Mesothelial cell of epicardium (in vitro differentiated cells): Measurements from ENCODE around the gene ASPRV1. TPM values are rescaled to one million over a fixed set of nuclear protein-coding genes. Genes with fewer than 3 reads are reported as not detected.

Experiments used
- DNase-seq, 2 experiments: peaks; one replicate each; pipeline ENCODE4 v3.0.0; 2021; ENCODE audit warnings: low spot score in 2 of 2; ENCODE audit not compliant: unreplicated experiment in 2 of 2
- H3K27ac Mint-ChIP-seq: 2 replicates; pipeline ENCODE4 v1.8.0; 2021; ENCODE audit warnings: mixed read lengths
- H3K27me3 Mint-ChIP-seq: 2 replicates; pipeline ENCODE4 v1.8.0; 2021; ENCODE audit warnings: low read depth, mixed read lengths
- H3K36me3 Mint-ChIP-seq: 2 replicates; pipeline ENCODE4 v1.8.0; 2021; ENCODE audit warnings: mixed read lengths
- H3K4me1 Mint-ChIP-seq: 2 replicates; pipeline ENCODE4 v1.8.0; 2021; ENCODE audit warnings: mixed read lengths
- H3K4me3 Mint-ChIP-seq: 2 replicates; pipeline ENCODE4 v1.8.0; 2021; ENCODE audit warnings: mild to moderate bottlenecking, moderate library complexity, mixed read lengths
- H3K9me3 Mint-ChIP-seq: 2 replicates; pipeline ENCODE4 v1.8.0; 2021; ENCODE audit warnings: mixed read lengths
- CTCF ChIP-seq: fragments of 200-600 bp; sonication (generic); IDR thresholded peaks from one replicate; pipeline ENCODE4 v1.5.0; 2021; ENCODE audit warnings: antibody characterized with exemption; ENCODE audit not compliant: unreplicated experiment
- total RNA-seq: library from RNA; stranded (reverse); gene quantifications from 3 replicates; pipeline ENCODE4 v1.2.1, GENCODE V29; 2021

Gene ASPRV1
- total RNA-seq, 1 donor from 2014 or later, result 3.6 TPM

- H3K27me3 Mint-ChIP-seq, result no peaks in the 10 kb centered on the region
- H3K27ac Mint-ChIP-seq, result no peak overlapping the region
- TF ChIP-seq CTCF, result no peak
- no peak for DNase-seq
- H3K4me3 Mint-ChIP-seq, result no peak overlapping the region
- H3K9me3 Mint-ChIP-seq, result no peaks in the 10 kb centered on the region
- H3K36me3 Mint-ChIP-seq, result peaks cover 26% of the 10 kb centered on the region
- H3K4me1 Mint-ChIP-seq, result peaks cover 2% of the 10 kb centered on the region
Observed at GRCh38 chr2:69993048-69993565, 31.7 kb upstream of the ASPRV1 start.

DNA sequence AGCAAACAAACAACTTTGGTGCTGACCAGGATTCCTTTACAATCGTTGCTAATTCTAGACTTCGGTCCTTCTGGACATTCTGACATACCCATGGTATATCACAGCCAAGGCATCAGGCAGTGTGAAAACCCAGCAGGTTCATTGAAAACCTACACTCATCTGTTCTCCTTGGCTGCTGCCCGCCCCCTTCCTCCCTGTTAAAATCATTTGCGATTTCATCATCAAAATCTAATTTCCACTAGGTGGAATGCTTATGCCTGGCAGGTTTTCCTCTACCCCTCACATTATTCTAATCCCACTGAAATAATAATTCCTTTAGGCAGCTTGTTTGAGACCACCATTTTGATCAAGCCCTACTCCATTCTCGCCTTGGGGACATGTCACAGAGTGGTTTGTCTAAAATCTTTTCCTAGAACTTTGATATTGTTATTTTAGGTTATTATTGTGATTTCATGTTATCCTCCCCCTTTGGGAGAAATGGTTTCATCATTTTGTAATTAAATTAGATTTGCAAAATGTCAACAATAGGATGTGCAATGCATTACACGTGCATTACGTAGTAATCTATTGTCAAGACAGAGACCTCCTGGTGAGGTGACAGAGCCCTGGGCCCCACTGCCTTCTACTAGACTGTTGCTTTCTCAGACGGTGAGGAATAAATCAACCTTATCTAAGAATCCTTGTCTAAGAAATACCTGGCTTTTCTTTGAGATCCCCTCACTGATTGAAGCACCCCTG is 31.0 kb upstream of the ASPRV1 start:
- H3K36me3 Mint-ChIP-seq, result peaks cover 26% of the 10 kb centered on the region
- no peaks in the 10 kb centered on the region for H3K9me3 Mint-ChIP-seq
- H3K4me1 Mint-ChIP-seq, result peaks cover 2% of the 10 kb centered on the region
- H3K4me3 Mint-ChIP-seq, result no peak overlapping the region
- no peak for TF ChIP-seq CTCF
- H3K27me3 Mint-ChIP-seq, result no peaks in the 10 kb centered on the region
- no peak for DNase-seq
- no peak overlapping the region for H3K27ac Mint-ChIP-seq

DNA sequence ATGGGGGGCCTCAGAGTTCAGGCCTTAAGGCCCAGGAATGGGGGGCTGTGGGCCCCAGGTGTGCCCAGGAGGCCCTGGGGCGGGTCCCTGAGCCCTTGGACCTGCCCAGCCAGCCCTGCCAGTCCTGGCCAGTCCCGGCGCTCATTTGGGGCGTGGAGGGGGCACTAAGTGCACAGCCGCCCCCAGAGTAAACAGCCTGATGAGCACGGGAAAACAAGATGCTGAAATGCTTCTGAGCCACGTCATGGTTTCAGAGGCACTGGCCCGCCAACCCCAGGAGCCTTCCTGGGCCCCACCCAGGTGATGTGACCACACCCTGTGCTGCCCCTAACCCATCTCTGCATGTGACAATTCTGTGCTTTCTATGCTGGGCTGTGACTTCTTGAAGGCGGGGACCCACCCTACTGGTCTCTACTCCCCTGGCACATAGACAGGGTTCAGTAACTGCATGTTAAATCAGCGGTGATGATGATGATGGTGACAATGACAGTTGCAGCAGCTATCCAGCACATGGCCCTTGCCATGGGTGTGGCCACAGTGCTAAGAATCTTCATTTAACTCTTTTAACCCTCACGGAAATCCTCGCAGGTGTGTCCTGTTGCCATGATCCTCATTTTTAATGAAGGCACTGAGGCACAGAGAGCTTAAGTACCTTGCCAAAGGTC is 28.1 kb upstream of the ASPRV1 start:
- H3K4me1 Mint-ChIP-seq, result peaks cover 2% of the 10 kb centered on the region
- DNase-seq, result no peak
- H3K27ac Mint-ChIP-seq, result no peak overlapping the region
- no peak overlapping the region for H3K4me3 Mint-ChIP-seq
- peaks cover 23% of the 10 kb centered on the region for H3K36me3 Mint-ChIP-seq
- H3K9me3 Mint-ChIP-seq, result peaks cover 4% of the 10 kb centered on the region
- H3K27me3 Mint-ChIP-seq, result no peaks in the 10 kb centered on the region
- TF ChIP-seq CTCF, result no peak

- Mint-ChIP-seq H3K9me3 (peaks cover 4% of the 10 kb centered on the region), H3K27me3 (no peaks in the 10 kb centered on the region), H3K4me3 (no peak overlapping the region), H3K4me1 (peaks cover 2% of the 10 kb centered on the region), H3K36me3 (peaks cover 19% of the 10 kb centered on the region), H3K27ac (no peak overlapping the region)
- DNase-seq, result no peak
- TF ChIP-seq CTCF, result no peak
Observed at GRCh38 chr2:69989009-69989408, 27.6 kb upstream of the ASPRV1 start.

GRCh38 chr2:69988086-69988635 is 26.7 kb upstream of the ASPRV1 start:
- Mint-ChIP-seq H3K9me3 (peaks cover 4% of the 10 kb centered on the region), H3K4me3 (no peak overlapping the region), H3K27me3 (no peaks in the 10 kb centered on the region), H3K4me1 (peaks cover 1% of the 10 kb centered on the region), H3K36me3 (peaks cover 15% of the 10 kb centered on the region), H3K27ac (no peak overlapping the region)
- DNase-seq, result no peak
- TF ChIP-seq CTCF, result no peak
